LNCAP (cell line): ENCODE measurements around the gene KCP.
A peak's percentile ranks its signal among the peaks of the same experiment; 100 is the strongest.

Experiments
- CTCF ChIP-seq: fragments of 450-650 bp; IDR thresholded peaks from 2 replicates; pipeline ENCODE4 v1.5.1; 2017; ENCODE audit warnings: mild to moderate bottlenecking

Gene KCP

DNA sequence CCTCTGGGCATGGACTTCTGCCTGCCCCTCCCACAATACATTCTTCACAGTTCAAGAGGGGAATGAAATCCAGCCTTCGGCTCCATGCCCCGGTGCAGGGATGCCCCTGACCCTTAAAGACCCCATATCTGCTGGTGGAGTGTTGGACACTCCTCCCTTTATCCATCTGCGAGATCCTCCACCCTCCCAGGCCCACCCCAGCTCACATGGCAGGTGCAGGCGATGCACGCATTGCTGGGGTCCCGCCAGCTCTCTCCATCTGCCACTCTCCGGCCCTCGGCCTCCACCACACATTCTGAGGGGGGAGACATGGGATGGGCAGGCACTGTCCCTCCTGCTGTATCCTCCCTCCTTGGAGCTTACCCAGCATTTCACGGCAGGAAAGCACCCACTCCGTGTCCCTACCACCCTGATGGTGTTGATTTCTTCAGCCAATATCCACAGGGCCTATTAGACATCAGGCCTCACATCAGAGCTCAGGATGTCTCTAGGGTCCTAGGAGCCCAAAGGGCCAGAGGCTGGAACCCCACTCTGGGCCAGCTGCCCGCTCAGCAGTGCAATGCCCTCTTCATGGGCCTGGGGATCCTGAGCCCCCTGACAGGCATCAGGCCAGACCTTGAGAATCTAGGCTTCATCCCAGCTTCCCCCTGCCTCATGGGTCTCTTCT, 29.6 kb downstream of the KCP start:
- TF ChIP-seq CTCF, result no peak

DNA sequence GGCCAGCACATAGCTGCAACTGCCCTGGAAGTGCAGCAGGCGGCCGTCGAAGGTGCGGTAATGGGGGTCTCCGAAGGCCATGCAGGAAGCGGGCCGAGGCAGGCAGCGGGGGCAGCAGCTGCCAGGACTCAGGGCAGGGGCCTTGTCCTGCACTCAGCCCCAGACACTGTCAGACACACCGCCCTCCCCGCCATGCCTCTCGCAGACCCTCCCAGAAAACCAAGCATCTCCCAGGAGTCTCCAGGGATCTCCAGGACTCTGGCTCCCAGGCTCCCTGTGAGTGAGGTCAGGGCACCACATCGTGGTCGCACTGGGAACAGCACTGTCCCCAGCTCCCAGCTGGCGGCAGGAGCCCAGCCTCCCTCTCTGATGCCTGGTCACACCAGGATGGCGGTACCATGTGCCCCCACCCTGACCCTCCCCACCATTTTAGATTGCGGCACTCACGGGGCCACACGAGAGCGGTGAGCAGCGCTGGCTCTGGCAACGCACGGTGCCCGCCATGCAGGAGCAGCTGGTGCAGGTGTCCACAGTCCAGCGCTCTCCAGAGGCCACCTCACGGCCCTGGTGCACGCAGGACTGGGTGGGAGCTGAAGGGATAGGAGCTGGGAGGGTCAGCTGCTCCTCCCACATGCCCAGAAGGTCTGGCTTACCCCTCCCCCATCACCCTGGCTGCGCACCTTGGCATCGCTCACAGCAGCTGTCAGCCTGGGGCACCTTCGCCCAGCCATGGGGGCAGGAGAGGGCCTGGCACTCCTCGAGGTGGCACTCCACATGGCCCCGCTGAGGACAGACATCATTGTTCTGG, 30.4 kb downstream of the KCP start:
- TF ChIP-seq CTCF, result peak; percentile 87

DNA sequence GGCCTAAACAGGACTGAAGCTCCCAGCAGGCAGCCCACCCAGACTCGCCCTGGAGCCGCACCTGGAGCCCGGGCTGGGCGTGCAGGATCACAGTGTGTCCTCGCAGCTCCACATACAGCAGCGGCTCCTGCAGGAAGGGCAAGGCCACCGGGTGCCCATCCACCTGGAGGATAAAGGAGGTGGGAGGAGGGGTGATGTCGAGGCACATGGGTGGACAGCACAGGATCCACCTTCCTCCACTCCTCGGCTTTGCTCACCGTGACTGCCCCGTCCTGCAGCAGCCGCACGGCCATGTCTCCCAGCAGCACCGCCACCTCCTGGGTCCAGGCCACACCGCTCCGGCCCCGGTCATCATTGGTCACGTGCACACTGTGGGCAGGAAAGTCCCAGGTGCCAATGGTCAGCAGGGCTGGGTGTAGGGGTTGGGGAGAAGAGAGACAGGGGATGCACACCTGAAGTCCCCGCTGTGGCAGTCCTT, 31.0 kb downstream of the KCP start:
- TF ChIP-seq CTCF, result no peak

DNA sequence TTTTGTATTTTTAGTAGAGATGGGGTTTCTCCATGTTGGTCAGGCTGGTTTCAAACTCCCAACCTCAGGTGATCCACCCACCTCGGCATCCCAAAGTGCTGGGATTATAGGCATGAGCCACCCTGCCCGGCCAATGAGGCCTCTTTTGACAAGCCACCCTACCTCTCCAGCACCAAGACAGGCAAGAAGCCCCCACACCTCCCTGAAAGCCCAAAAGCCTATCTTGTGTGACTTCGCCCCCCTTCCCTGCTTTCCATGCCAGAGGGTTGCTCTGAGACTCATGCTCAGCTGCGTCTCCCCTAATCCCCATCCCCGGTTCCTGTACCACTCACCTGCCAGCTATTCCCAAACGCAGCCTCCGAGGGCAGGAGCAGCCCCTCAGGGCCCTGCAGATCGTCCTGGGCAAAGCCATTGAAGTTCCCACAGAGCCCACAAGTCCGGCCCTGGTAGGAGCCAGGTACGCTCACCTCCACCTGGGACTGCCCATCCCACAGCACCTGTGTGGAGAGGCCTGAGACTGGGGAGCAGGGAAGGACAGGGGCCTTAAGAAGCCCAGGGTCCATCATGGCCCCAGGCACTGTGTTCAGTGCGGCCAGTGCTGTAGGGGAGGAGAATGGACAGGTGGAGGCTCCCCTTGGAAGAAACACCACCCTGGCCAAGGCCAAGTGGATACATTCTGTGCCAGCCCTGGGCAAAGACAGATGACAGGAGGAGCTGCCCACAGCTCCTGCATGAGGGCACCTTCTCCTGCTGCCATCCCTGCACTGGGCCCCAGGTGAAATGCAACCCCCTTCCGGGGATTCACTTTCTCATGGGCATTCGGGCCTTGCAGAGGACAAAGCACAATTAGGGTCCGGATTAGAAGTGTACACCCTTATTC, 32.0 kb downstream of the KCP start:
- TF ChIP-seq CTCF, result no peak

DNA sequence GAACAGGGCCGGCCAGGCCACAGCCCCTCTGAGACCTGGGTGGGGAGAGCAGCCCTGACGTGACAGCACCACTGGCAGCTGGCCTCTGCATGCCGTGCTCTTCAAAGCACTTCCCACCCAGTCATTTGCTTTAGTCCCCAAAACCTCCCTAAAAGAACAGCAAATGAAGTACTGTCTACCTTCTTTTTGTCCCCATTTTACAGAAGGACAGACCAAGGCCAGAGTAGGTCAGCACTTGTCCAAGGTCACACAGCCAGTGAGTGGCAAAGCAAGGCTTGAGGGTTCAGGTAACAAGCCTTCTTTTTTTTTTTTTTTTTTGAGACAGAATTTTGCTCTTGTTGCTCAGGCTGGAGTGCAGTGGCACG, 32.8 kb downstream of the KCP start:
- no peak for TF ChIP-seq CTCF

DNA sequence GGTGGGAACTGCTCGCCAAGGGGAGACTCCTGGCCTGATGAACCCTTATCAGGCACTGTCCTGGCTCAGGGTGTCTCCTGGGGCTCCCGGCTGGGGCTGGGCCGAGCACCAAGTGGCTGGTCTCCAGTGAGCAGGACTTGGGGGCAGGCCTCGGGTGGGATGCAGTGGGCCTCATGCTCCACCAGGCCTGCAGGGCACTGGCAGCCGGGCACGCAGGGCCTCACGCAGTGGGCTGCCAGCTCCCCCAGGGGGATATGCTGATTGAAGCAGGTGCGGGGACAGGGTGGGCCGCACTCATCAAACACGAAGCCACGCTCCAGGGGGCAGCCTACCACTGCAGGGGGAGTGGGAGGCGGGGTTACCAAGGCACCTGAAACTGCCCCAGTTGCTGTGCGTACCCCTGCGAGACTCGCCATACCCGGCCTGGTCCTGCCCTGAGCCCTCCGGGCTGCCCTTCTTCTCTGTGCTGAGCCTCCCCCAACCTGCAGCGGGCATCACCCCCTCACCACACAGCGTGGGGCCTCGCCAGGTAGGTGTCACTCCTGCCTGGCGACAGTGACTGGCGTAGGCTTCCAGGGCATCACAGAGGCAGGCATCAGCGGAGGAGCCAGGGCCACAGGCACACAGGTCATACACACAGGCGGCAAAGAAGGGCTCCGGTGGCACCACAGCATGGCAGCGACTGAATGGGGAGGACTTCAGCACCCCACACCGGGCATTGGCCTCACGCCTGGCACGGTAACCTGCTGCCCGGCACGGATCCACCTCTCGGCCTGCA, 33.3 kb downstream of the KCP start:
- TF ChIP-seq CTCF, result no peak

DNA sequence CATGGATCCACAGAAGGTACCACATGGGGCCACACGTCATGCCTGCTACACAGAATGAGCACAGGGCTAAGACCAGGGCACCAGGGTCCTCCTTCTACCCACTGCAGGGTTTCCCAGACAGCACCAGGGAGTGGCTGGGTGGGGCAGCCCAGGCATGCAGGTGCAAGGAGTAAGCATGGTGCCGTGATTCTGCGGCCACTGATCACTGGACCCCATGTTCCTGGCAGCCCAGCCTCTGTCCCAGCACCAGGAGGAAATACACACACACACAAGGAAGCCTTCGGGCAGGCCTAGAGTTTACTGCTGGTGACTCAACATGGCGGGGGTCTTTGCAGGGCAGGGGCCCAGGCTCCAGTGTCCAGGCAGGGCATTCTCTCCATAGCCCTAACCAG, 33.9 kb downstream of the KCP start:
- TF ChIP-seq CTCF, result no peak
